IPS-18c (cell line): ENCODE data around the gene RETREG1.
"Not testable (repeated sequence)": the region's sequence is repeated elsewhere in the genome, so short reads cannot be mapped to it uniquely, and the experiment has no call there.

ENCODE experiments used
- H3K4me3 ChIP-seq: 2 replicates; pipeline ENCODE4 v1.7.0; 2013; ENCODE audit warnings: low read depth, mild to moderate bottlenecking, low read length, moderate library complexity; ENCODE audit not compliant: insufficient read depth
- H3K9me3 ChIP-seq: one replicate; pipeline ENCODE4 v1.6.1; 2013; ENCODE audit warnings: mild to moderate bottlenecking, low read length, moderate library complexity; ENCODE audit not compliant: control insufficient read depth, insufficient read depth

The RETREG1 gene

GRCh38 chr5:16548115-16548514 is 68.7 kb downstream of the RETREG1 start:
- Histone ChIP-seq H3K9me3 (no peaks in the 10 kb centered on the region), H3K4me3 (no peak overlapping the region)

- Histone ChIP-seq H3K4me3 (no peak overlapping the region), H3K9me3 (no peaks in the 10 kb centered on the region)
Observed at GRCh38 chr5:16547200-16547842, 69.5 kb downstream of the RETREG1 start.

GRCh38 chr5:16546732-16547131 is 70.1 kb downstream of the RETREG1 start:
- Histone ChIP-seq H3K4me3 (no peak overlapping the region), H3K9me3 (no peaks in the 10 kb centered on the region)

GRCh38 chr5:16544607-16545374 is 72.0 kb downstream of the RETREG1 start:
- Histone ChIP-seq H3K4me3 (no peak overlapping the region), H3K9me3 (no peaks in the 10 kb centered on the region)

GRCh38 chr5:16543206-16543605 is 73.6 kb downstream of the RETREG1 start:
- H3K9me3 ChIP-seq, H3K4me3 ChIP-seq: not testable (repeated sequence)

GRCh38 chr5:16542236-16542635 is 74.6 kb downstream of the RETREG1 start:
- Histone ChIP-seq H3K4me3 (no peak overlapping the region), H3K9me3 (no peaks in the 10 kb centered on the region)

GRCh38 chr5:16541592-16541991 is 75.2 kb downstream of the RETREG1 start:
- H3K4me3 ChIP-seq, H3K9me3 ChIP-seq: not testable (repeated sequence)

- Histone ChIP-seq H3K4me3 (no peak overlapping the region), H3K9me3 (no peaks in the 10 kb centered on the region)
Observed at GRCh38 chr5:16540421-16540820, 76.4 kb downstream of the RETREG1 start.

- Histone ChIP-seq H3K4me3 (no peak overlapping the region), H3K9me3 (no peaks in the 10 kb centered on the region)
Observed at GRCh38 chr5:16539169-16539666, 77.6 kb downstream of the RETREG1 start.

- Histone ChIP-seq H3K4me3 (no peak overlapping the region), H3K9me3 (no peaks in the 10 kb centered on the region)
Observed at GRCh38 chr5:16538006-16538405, 78.8 kb downstream of the RETREG1 start.

GRCh38 chr5:16536818-16537217 is 80.0 kb downstream of the RETREG1 start:
- no peaks in the 10 kb centered on the region for H3K9me3 ChIP-seq
- no peak overlapping the region for H3K4me3 ChIP-seq

- no peaks in the 10 kb centered on the region for H3K9me3 ChIP-seq
- H3K4me3 ChIP-seq, result no peak overlapping the region
Observed at GRCh38 chr5:16536246-16536645, 80.6 kb downstream of the RETREG1 start.

GRCh38 chr5:16534280-16534679 is 82.5 kb downstream of the RETREG1 start:
- no peak overlapping the region for H3K4me3 ChIP-seq

GRCh38 chr5:16531063-16531648 is 85.6 kb downstream of the RETREG1 start:
- H3K4me3 ChIP-seq, result no peak overlapping the region
- H3K9me3 ChIP-seq, result no peaks in the 10 kb centered on the region

More at GRCh38 chr5:16534280-16534679, 82.5 kb downstream of the RETREG1 start:
- H3K9me3 ChIP-seq, result no peaks in the 10 kb centered on the region

- no peaks in the 10 kb centered on the region for H3K9me3 ChIP-seq
- H3K4me3 ChIP-seq, result no peak overlapping the region
Observed at GRCh38 chr5:16529306-16529705, 87.5 kb downstream of the RETREG1 start.

- Histone ChIP-seq H3K4me3 (no peak overlapping the region), H3K9me3 (no peaks in the 10 kb centered on the region)
Observed at GRCh38 chr5:16528382-16529110, 88.3 kb downstream of the RETREG1 start.

GRCh38 chr5:16525651-16526050 is 91.1 kb downstream of the RETREG1 start:
- Histone ChIP-seq H3K4me3 (no peak overlapping the region), H3K9me3 (no peaks in the 10 kb centered on the region)
